K562 (cell line): ENCODE measurements around the gene SRRM4.

ENCODE experiments used
- CEBPG ChIP-seq, 3 experiments: fragments of 200-800 bp in 1 of 3; sonication (Bioruptor generic) in 1 of 3; sonication (generic) in 1 of 3; formaldehyde crosslinking in 1 of 3; IDR thresholded peaks in 2 of 3; conservative IDR thresholded peaks in 1 of 3; 2 replicates each; pipeline versions ENCODE4 v1.6.1 to v1.8.0; 2016 to 2022; ENCODE audit warnings: missing compliant biosample characterization in 2 of 3, missing genetic modification characterization in 2 of 3, mild to moderate bottlenecking in 1 of 3, missing genetic modification reagents in 1 of 3
- KHSRP ChIP-seq: fragments of 450-650 bp; IDR thresholded peaks from 2 replicates; pipeline ENCODE4 v1.6.1; 2017
- POLR2A ChIP-seq: fragments of 450-650 bp; conservative IDR thresholded peaks from 2 replicates; pipeline ENCODE4 v1.6.1; 2016
- TBP ChIP-seq: optimal IDR thresholded peaks from 2 replicates; pipeline ENCODE3; 2011; ENCODE audit warnings: low read depth, low read length, improper control_type of control experiment
- ZBED1 ChIP-seq: IDR thresholded peaks from 2 replicates; pipeline ENCODE4 v1.6.1; 2014
- ZNF384 ChIP-seq: IDR thresholded peaks from 2 replicates; pipeline ENCODE4 v1.6.1; 2012; ENCODE audit warnings: low read depth, low read length, improper control_type of control experiment
- TF ChIP-seq, protein P1 (sequence below): sonication (generic); formaldehyde crosslinking; IDR thresholded peaks from 2 replicates; pipeline ENCODE4 v1.8.1; 2023; ENCODE audit warnings: mild to moderate bottlenecking, missing genetic modification reagents

DNA sequence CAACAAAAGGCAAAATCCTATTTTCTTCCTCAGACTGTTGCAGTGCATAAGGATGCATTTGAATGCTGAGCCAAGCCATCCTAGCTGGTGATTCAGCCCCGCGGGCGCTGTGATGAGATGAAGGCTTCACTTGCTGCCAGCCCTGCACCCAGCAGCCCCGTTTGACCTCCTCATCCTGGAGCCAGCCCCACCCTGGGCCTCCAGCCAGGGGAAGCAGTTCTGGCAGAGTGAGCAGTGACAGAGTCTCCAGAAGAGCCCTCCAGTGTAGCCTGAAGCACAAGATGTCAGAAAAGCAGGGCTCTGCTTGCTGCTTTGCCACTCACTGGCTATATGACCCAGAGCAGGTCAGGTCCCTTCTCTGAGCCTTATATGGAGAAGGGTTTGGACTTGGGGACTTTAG is 101.2 kb downstream of the SRRM4 start:
- TF ChIP-seq POLR2A (no peak), ZBED1 (no peak), KHSRP (no peak), ZNF384 (no peak), TBP (no peak), CEBPG (CRISPR knock-in tag; IDR thresholded peaks at IDR 0.05) (no peak), CEBPG (tag; conservative IDR thresholded peaks at IDR 0.05 in 1 of 2, IDR thresholded peaks at IDR 0.05 in 1 of 2) (no peak)
- TF ChIP-seq, protein P1, sequence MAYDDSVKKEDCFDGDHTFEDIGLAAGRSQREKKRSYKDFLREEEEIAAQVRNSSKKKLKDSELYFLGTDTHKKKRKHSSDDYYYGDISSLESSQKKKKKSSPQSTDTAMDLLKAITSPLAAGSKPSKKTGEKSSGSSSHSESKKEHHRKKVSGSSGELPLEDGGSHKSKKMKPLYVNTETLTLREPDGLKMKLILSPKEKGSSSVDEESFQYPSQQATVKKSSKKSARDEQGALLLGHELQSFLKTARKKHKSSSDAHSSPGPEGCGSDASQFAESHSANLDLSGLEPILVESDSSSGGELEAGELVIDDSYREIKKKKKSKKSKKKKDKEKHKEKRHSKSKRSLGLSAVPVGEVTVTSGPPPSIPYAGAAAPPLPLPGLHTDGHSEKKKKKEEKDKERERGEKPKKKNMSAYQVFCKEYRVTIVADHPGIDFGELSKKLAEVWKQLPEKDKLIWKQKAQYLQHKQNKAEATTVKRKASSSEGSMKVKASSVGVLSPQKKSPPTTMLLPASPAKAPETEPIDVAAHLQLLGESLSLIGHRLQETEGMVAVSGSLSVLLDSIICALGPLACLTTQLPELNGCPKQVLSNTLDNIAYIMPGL (CRISPR knock-in tag) = no peak
